Stomach (tissue), 19 donors: ENCODE measurements around the gene ZCCHC14. TPM values are rescaled to one million over a fixed set of nuclear protein-coding genes. Genes with fewer than 3 reads are reported as not detected.

Source experiments
- DNase-seq, 2 donors: peaks; one replicate each; pipeline versions ENCODE4 v3.0.0 to v3.0.0-alpha.2; 2013 to 2019
- H3K27ac ChIP-seq, 5 donors: fragments of 200-600 bp in 4 of 5; sonication (generic) in 4 of 5; one replicate each; pipeline ENCODE4 v1.5.1; 2013 to 2019; ENCODE audit warnings: mild to moderate bottlenecking in 1 of 5, moderate library complexity in 1 of 5
- H3K27me3 ChIP-seq, 3 donors: fragments of 200-600 bp; sonication (generic); one replicate each; pipeline ENCODE4 v1.5.1; 2017 to 2019; ENCODE audit warnings: mixed run types in 1 of 3
- H3K36me3 ChIP-seq, 4 donors: fragments of 200-600 bp; sonication (generic); 1 replicate in 3 of 4; 2 replicates in 1 of 4; pipeline ENCODE4 v1.5.1; 2016 to 2019
- H3K4me1 ChIP-seq, 4 donors: fragments of 200-600 bp; sonication (generic); one replicate each; pipeline ENCODE4 v1.5.1; 2016 to 2019
- H3K4me3 ChIP-seq, 4 donors: fragments of 200-600 bp; sonication (generic) in 3 of 4; one replicate each; pipeline ENCODE4 v1.5.1; 2016 to 2019; ENCODE audit warnings: mild to moderate bottlenecking in 1 of 4
- H3K9me3 ChIP-seq, 4 donors: fragments of 200-600 bp; sonication (generic); one replicate each; pipeline ENCODE4 v1.5.1; 2016 to 2019
- EP300 ChIP-seq: sonication (generic); formaldehyde crosslinking; IDR thresholded peaks from one replicate; pipeline ENCODE4 v1.6.1; 2017; ENCODE audit warnings: antibody characterized with exemption
- POLR2A ChIP-seq, 4 donors: fragments of 450-650 bp; IDR thresholded peaks; one replicate each; pipeline ENCODE4 v1.6.1; 2016; ENCODE audit warnings: antibody characterized with exemption in 4 of 4, control low read depth in 2 of 4, mild to moderate bottlenecking in 1 of 4, moderate library complexity in 1 of 4
- POLR2AphosphoS5 ChIP-seq, 3 donors: sonication (generic); formaldehyde crosslinking; IDR thresholded peaks; one replicate each; pipeline ENCODE4 v1.6.1; 2016; ENCODE audit warnings: antibody characterized with exemption in 3 of 3
- WGBS, 5 donors: extraction: QIAGEN DNeasy Blood & Tissue Kit in 3 of 5; methylation state at CpG; one replicate each; pipeline versions ENCODE4 v1.1.5 to v1.1.7; 2013 to 2018; 5-methylcytosine and 5-hydroxymethylcytosine counted together
- intact Hi-C: fragments of 100-400 bp; cut with DNase I; formaldehyde crosslinking; loops from one replicate; pipeline ENCODE4 v1.15.1; 2023; ENCODE audit warnings: low total_unique reads
- long read RNA-seq, 10 donors: transcript quantifications; one replicate each; lab custom pipeline, GENCODE V29; 2026
- polyA plus RNA-seq, 3 donors: library from polyadenylated mRNA; stranded (reverse); fragments of 200-250 nt; gene quantifications; one replicate each; pipeline ENCODE4 v1.2.3, GENCODE V29; 2013
- total RNA-seq, 5 donors: library from RNA; depleted of rRNA; stranded (reverse); fragments of >200 nt; gene quantifications; one replicate each; pipeline versions ENCODE4 v1.1.0 to v1.2.3, GENCODE V29; 2014 to 2016
- TF ChIP-seq, protein P1 (sequence below), 7 experiments: fragments of 450-650 bp in 4 of 7; fragments of 200-600 bp in 3 of 7; sonication (generic) in 3 of 7; IDR thresholded peaks; one replicate each; pipeline ENCODE4 v1.5.1; 2016 to 2019; ENCODE audit warnings: antibody characterized with exemption in 7 of 7, control low read depth in 2 of 7, mild to moderate bottlenecking in 1 of 7
- donor health status: healthy with polysubstance abuse.
- donor health status: Bipolar disorder and iron deficiency.
- donor health status: healthy.

Gene ZCCHC14
- 10 to 100 TPM; 15.9 to 25.9 (median 21.3) TPM for total RNA-seq
- 1 to 10 TPM; 5.4 to 6.7 (median 6.4) TPM for polyA plus RNA-seq
- long read RNA-seq, donor 1 = 0 reads
- long read RNA-seq, donor 2, full-length matches to known transcripts = 1 of 12 reads
- long read RNA-seq, donor 2, partial matches to known transcripts = 11 of 12 reads
- long read RNA-seq, donor 2, other reads (novel, unspliced or antisense) = 0 of 12 reads
- long read RNA-seq, donor 3 = 0 reads
- long read RNA-seq, donor 4 = 0 reads
- long read RNA-seq, donor 5, partial matches to known transcripts = 7 of 7 reads
- long read RNA-seq, donor 5, other reads (novel, unspliced or antisense) = 0 of 7 reads
- long read RNA-seq, donor 6, full-length matches to known transcripts = 1 of 13 reads
- long read RNA-seq, donor 6, partial matches to known transcripts = 12 of 13 reads
- long read RNA-seq, donor 6, other reads (novel, unspliced or antisense) = 0 of 13 reads
- long read RNA-seq, donor 7 = 0 reads
- long read RNA-seq, donor 8, partial matches to known transcripts = 6 of 6 reads
- long read RNA-seq, donor 8, other reads (novel, unspliced or antisense) = 0 of 6 reads
- long read RNA-seq, donor 9, partial matches to known transcripts = 6 of 6 reads
- long read RNA-seq, donor 9, other reads (novel, unspliced or antisense) = 0 of 6 reads
- long read RNA-seq, donor 10 = 0 reads

GRCh38 chr16:87492721-87493607 is at the start of gene ZCCHC14:
ZCCHC14 (minus strand) TSS chr16:87493024; CDS start chr16:87492238, 786 bp downstream.
- H3K27ac ChIP-seq = peak within 1 kb of the TSS; percentile 64 to 94 (median 88)
- H3K4me3 ChIP-seq = peak within 1 kb of the TSS; percentile 51 to 70 (median 58)
- DNase-seq = peak; percentile 99 to 100
- H3K27me3 ChIP-seq = no peaks in the 10 kb centered on the region
- H3K4me1 ChIP-seq = peaks cover 31 to 51% (median 45%) of the 10 kb centered on the region in 4 donors
- TF ChIP-seq POLR2AphosphoS5 (IDR thresholded peaks at IDR 0.05) (peak; percentile 22 to 71 (median 50)), POLR2A (IDR thresholded peaks at IDR 0.05) (no peak), EP300 (no peak)
- WGBS, 5 donors = 1 to 4% (median 2%) methylated on average over 46 to 118 of the region's 119 CpGs
- H3K36me3 ChIP-seq = no peaks in the 10 kb centered on the region
- H3K9me3 ChIP-seq = no peaks in the 10 kb centered on the region
- intact Hi-C loops = no loop called here

- intact Hi-C loops = no loop called here
- Histone ChIP-seq H3K27ac (peak overlapping the region in 4 of 5 donors; percentile 54 to 76 (median 75)), H3K36me3 (no peaks in the 10 kb centered on the region), H3K4me1 (peaks cover 12 to 29% (median 21%) of the 10 kb centered on the region in 4 donors), H3K9me3 (peaks cover 0 to 8% (median 4%) of the 10 kb centered on the region in 4 donors), H3K27me3 (peaks cover 0 to 37% (median 6%) of the 10 kb centered on the region in 3 donors), H3K4me3 (peak overlapping the region; percentile 1 to 38 (median 24))
- TF ChIP-seq POLR2AphosphoS5 (IDR thresholded peaks at IDR 0.05) (no peak), EP300 (no peak), POLR2A (IDR thresholded peaks at IDR 0.05) (no peak)
- TF ChIP-seq, protein P1, sequence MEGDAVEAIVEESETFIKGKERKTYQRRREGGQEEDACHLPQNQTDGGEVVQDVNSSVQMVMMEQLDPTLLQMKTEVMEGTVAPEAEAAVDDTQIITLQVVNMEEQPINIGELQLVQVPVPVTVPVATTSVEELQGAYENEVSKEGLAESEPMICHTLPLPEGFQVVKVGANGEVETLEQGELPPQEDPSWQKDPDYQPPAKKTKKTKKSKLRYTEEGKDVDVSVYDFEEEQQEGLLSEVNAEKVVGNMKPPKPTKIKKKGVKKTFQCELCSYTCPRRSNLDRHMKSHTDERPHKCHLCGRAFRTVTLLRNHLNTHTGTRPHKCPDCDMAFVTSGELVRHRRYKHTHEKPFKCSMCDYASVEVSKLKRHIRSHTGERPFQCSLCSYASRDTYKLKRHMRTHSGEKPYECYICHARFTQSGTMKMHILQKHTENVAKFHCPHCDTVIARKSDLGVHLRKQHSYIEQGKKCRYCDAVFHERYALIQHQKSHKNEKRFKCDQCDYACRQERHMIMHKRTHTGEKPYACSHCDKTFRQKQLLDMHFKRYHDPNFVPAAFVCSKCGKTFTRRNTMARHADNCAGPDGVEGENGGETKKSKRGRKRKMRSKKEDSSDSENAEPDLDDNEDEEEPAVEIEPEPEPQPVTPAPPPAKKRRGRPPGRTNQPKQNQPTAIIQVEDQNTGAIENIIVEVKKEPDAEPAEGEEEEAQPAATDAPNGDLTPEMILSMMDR (IDR thresholded peaks at IDR 0.05) = no peak
- DNase-seq = no peak
- WGBS, 5 donors = 26 to 53% (median 32%) methylated on average over 11 of the region's 11 CpGs
Measured at GRCh38 chr16:87541872-87542234, 49.0 kb upstream of the ZCCHC14 start.

DNA sequence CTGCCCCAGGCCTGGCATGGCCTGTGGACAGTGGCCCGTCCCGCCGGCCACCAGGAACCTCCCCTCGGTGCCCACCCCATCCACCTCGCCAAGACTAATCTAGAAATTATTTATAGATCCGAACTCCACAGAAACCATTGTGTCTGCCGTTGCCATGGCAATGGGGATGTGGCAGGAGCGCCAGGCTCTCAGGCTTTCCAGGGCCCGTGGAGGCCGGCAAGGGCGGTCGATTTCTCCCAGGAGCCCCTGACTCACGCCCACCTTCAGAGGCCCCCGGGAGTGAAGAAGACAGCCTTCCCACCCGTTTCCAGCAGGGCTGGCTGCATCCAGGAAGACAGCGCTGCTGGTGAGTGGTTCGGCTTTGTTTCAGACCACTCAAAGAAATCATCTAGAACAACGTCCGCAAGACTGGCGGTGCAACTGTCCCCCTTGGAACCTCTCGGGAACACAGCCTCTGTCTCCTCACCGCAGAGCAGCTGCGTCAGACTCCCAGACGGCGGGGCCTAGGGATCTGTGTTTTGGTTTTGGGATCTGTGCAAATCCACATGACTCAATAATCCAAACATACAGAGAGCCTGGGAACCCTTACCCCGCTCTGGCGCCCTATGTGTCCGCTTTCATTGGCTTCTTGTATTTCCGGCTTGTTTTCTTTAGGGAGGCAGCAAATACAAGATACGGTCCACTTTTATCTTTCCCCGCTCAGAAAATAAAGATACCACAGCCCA is 48.5 kb upstream of the ZCCHC14 start:
- WGBS, 5 donors = 20 to 30% (median 27%) methylated on average over 30 to 31 of the region's 31 CpGs
- Histone ChIP-seq H3K4me3 (peak overlapping the region; percentile 1 to 38 (median 24)), H3K36me3 (no peaks in the 10 kb centered on the region), H3K27ac (peak overlapping the region; percentile 16 to 76 (median 74)), H3K4me1 (peaks cover 12 to 29% (median 22%) of the 10 kb centered on the region in 4 donors), H3K27me3 (peaks cover 0 to 37% (median 6%) of the 10 kb centered on the region in 3 donors), H3K9me3 (peaks cover 0 to 8% (median 3%) of the 10 kb centered on the region in 4 donors)
- intact Hi-C loops = no loop called here
- DNase-seq = peak in 1 of 2 donors; percentile 75
- TF ChIP-seq POLR2AphosphoS5 (IDR thresholded peaks at IDR 0.05) (peak in 1 of 3 donors; percentile 63), EP300 (no peak)
- TF ChIP-seq, protein P1 (IDR thresholded peaks at IDR 0.05) = no peak

DNA sequence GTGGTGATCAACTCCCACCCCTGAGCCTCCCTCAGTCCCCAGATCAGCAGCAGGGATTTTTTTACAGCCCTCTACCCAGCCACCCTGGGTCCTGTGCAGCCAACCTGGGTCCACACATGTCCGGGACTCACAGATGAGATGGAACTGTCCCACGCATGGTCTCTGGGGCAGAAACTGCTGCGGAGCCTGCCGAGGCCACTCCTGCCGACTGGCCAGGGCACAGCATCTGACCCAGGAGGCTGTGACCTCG is 48.0 kb upstream of the ZCCHC14 start:
- intact Hi-C loops = no loop called here
- peak overlapping the region; percentile 16 to 76 (median 74) for H3K27ac ChIP-seq
- no peak for TF ChIP-seq EP300
- TF ChIP-seq POLR2AphosphoS5 (IDR thresholded peaks at IDR 0.05) = no peak
- TF ChIP-seq, protein P1 (IDR thresholded peaks at IDR 0.05) = no peak
- no peak for TF ChIP-seq POLR2A (IDR thresholded peaks at IDR 0.05)
- no peaks in the 10 kb centered on the region for H3K36me3 ChIP-seq
- no peak for DNase-seq
- peaks cover 0 to 37% (median 6%) of the 10 kb centered on the region in 3 donors for H3K27me3 ChIP-seq
- 39 to 69% (median 62%) methylated on average over 5 to 6 of the region's 6 CpGs for WGBS, 5 donors
- peaks cover 12 to 31% (median 23%) of the 10 kb centered on the region in 4 donors for H3K4me1 ChIP-seq
- peak overlapping the region; percentile 1 to 38 (median 24) for H3K4me3 ChIP-seq
- H3K9me3 ChIP-seq = peaks cover 0 to 3% (median under 1%) of the 10 kb centered on the region in 4 donors
